HG03342 (cell line): ENCODE data around the gene FSIP2.
"Not testable (repeated sequence)": the region's sequence is repeated elsewhere in the genome, so short reads cannot be mapped to it uniquely, and the experiment has no call there.

Source experiments
- ATAC-seq: cut with Tn5 transposase; IDR thresholded peaks from one replicate; pipeline ENCODE4 v1.9.1; 2021; ENCODE audit warnings: mild to moderate bottlenecking, moderate library complexity; ENCODE audit not compliant: unreplicated experiment

The FSIP2 gene

DNA sequence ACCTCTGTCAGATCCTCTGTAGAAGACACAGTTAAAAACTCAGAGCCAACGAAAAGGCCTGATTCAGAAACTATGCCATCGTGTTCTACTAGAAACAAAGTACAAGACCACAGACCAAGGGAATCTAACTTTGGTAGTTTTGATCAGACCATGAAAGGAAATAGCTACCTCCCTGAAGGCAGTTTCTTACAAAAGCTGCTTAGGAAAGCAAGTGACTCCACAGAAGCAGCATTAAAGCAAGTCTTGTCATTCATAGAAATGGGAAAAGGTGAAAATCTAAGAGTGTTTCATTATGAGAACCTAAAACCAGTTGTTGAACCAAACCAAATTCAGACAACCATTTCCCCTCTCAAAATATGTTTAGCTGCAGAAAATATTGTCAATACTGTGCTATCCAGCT is 58.2 kb downstream of the FSIP2 start:
- no peak for ATAC-seq

DNA sequence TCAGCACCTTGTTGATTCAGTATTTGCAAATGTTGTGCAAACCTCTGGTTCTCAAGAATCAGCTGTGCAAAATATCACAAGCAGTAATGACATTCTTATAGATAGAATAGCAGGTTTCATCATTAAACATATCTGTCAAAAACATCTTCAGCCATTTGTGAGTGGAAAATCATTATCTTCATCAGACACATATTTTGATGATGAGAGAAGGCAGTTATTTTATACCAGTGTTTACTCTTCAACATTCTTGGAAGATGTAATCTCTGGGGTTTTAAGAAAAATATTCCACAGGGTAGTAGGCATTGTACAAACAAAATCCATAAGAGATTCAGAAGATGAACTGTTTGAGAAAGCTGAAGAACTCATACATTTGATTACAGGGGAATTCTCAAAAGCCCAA is 64.3 kb downstream of the FSIP2 start:
- no peak for ATAC-seq

DNA sequence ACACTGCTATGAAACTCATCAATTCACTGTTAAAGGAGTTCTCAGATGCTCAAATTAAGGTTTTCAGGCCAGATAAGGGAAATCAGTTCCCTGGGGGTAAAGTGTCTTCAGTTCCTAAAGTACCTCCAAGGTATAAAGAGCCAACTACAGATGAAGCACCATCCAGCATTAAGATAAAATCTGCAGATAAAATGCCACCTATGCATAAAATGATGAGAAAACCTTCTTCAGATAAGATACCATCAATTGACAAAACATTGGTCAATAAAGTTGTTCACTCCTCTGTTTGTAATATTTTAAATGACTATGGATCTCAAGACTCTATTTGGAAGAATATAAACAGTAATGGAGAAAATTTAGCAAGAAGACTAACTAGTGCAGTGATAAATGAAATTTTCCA is 68.2 kb downstream of the FSIP2 start:
- ATAC-seq, result no peak

DNA sequence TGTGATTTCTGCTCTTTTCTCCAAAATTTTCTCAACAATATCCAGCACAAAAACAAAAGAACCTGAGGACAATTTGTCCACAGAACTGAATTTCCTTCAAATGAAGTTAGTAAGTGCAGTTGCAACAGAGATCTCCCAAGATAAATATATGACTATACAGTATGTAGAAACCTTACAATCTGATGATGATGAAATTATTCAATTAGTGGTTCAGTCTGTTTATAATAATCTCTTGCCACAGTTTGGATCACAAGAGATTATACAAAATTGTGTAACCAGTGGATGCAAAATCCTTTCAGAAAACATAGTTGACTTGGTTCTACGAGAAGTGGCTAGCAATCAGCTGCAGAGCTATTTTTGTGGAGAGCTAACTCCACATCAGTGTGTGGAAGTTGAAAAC is 68.7 kb downstream of the FSIP2 start:
- no peak for ATAC-seq

DNA sequence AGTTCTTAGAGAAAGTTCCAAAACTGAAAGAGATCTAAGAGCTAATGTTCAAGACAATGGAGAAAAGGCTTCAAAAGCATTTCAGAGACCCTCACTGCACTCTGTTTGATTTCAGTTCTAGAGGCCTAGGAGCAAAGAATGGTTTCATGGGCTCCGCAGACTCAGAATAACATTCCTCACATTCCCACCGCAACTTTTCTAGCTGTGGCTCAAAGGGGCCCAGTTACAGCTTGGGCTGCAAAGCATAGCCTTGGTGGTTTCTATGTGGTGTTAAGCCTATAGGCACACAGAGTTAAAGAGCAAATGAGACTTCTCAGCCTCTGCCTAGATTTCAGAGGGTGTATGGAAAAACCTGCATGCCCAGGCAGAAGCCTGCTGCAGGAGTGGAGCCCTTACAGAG is 73.0 kb downstream of the FSIP2 start:
- ATAC-seq, result no peak

DNA sequence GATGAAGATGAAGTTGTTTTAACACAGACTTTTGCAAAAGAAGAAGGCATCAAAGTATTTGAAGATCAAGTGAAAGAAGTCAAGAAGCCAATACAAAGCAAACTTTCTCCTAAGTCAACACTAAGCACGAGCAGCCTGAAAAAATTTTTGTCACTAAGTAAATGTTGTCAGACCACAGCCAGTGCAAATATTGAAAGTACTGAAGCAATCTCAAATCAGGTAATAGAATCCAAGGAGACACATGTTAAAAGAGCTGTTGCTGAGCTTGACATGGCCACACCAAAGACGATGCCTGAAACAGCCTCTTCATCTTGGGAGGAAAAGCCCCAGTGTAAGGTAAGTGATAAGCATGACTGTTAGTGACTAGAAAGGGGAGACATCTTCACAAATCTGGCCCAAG is 75.1 kb downstream of the FSIP2 start:
- no peak for ATAC-seq

DNA sequence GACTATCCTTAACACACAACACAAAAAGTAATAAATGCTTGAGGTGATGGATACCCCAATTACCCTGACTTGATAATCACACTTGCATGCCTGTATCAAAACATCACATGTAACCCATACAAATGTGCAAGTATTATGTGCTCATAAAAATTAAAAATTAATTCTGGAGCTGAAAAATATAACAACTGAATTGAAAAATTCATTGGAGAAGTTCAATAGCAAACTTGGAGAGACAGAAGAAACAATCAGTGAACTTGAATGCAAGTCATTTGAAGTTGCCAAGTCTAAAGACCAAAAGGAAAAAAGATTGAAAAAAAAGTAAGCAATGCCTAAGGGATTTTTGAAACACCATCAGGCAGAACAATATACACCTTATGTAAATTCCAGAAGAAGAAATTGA is 79.4 kb downstream of the FSIP2 start:
- ATAC-seq, result no peak

DNA sequence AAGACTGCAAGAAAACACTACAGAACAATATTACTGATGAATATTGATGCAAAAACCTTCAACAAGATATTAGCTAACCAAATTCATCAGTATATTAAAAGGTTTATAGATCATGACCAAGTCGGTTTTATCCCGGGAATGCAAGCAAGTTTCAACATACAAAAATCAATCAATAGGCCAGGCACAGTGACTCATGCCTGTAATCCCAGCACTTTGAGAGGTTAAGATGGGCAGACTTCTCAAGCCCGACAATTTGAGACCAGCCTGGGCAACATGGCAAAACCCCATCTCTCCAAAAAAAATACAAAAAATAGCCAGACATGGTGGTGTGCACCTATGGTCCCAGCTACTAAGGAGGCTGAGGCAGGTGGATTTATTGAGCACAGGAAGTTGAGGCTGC is 82.9 kb downstream of the FSIP2 start:
- no peak for ATAC-seq

- no peak for ATAC-seq
These were observed 85.2 kb downstream of the FSIP2 start for GRCh38 chr2:185823773-185824172.

- no peak for ATAC-seq
These were observed 87.0 kb downstream of the FSIP2 start for GRCh38 chr2:185825557-185825956.

DNA sequence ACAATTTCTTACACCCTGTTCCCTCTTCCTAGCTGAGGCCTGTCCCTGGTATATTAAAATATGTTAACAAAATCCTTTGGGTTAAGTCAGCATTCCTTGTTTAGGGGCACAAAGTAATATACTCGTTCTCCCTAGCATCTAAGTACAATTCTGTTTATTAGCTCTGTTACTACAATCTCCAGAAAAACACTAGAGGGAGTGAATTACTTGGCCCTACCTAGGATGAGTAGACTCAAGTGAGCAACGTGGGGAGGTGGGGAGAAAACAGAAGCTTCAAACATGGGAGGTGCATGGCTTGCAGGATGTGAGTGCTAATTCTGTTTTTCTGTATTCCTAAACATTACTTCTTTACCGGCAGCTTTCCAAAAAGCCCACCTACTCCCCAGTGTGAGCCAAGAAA is 89.7 kb downstream of the FSIP2 start:
- ATAC-seq, result no peak

DNA sequence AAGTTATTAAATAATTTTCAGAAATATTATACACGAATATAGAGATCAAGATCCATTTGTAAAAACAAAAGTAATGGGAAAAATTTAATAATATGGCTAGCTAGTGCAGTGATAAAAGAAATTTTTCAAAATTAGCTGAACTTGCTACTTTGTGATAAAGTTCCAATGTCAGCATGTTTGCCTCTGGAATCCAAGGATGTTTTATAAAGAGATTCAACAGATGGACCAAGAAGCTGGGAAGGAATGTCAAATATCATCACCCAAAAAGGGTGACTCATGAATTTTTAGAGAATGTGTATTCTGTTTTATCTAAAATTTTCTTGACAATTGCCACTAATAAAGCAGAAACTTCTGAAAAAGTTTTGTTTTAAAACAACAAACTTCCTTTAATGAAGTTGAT is 95.3 kb downstream of the FSIP2 start:
- no peak for ATAC-seq

DNA sequence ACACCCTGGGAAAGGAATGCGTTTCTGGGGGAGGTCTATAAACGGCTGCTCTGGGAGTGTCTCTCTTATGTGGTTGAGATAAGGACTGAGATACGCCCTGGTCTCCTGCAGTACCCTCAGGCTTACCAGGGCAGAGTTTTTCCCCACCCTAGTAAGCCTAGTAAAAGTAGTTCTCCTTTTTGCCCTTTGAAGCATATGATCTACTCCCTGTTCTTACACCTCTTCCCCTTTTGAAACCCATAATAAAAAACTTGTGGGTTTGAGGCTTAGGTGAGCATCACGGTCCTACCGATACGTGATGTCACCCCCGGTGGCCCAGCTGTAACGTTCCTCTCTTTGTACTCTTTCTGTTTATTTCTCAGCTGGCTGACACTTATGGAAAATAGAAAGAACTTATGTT is 97.4 kb downstream of the FSIP2 start:
- ATAC-seq, result no peak

- no peak for ATAC-seq
These were observed 116.3 kb downstream of the FSIP2 start for GRCh38 chr2:185854885-185855284.

- no peak for ATAC-seq
These were observed 119.1 kb downstream of the FSIP2 start for GRCh38 chr2:185857691-185858090.

- no peak for ATAC-seq
These were observed 120.9 kb downstream of the FSIP2 start for GRCh38 chr2:185859506-185859905.

GRCh38 chr2:185860321-185860720 is 121.7 kb downstream of the FSIP2 start:
- no peak for ATAC-seq

GRCh38 chr2:185862657-185863398 is 124.2 kb downstream of the FSIP2 start:
- no peak for ATAC-seq

- ATAC-seq, result not testable (repeated sequence)
These were observed 126.1 kb downstream of the FSIP2 start for GRCh38 chr2:185864468-185865260.

DNA sequence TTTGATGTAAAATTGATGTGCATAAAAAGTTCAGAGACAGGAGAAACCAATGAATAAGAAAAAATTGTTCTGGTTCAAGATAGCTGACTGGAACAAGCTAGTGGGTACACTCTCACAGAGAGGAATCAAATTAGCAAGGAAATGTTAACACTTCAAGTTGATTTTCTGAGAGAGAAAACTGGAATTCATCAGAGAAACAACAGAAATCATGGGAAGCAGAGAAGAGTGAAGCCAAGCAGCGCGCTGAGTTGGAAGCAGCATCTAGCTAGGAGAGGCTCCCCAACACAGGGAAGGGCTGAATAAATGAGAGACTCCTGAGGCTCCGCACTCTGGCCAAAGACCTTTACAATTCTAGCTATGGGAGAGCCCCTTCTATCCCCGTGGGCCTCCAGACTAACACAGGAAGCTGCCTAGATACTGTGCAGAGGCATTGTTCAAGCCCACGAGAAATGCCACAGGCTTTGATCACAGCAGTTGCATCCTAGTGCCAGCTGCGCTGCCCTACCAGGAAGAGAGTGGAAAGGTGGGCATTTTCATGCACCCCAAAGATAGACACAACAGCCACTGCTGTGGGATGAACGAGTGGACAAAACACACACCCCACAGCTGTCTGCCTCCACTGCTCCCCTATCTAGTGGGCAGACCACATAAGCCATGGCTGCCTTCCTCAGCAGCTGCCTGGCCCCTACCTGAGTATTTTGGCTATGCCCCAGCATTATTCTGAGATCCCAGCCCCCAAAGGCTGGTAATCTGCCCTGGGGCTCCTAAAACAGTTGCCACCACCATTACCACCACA is 136.7 kb downstream of the FSIP2 start:
- no peak for ATAC-seq

GRCh38 chr2:185876234-185876633 is 137.6 kb downstream of the FSIP2 start:
- ATAC-seq, result no peak

DNA sequence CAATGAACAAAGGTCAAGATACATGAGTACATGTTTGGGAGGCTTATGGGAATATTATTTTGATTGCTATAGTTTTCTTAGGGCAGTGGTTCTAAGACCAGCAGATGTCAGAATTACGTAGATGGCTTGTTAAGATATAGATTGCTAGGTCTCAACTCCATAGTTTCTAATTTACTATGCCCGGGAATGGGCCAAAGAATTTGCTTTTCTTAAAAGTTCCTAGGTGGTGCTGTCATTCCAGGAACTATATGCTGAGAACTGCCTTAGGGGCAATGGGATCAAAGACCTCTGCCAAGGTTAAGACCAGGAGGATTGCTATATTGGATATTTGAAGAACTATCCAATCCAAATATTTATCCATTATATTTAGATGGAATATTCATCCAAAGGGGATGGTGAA is 141.8 kb downstream of the FSIP2 start:
- ATAC-seq, result no peak
